Esophagus squamous epithelium (tissue), 4 donors: ENCODE results near the gene TECR.

Experiments
- CTCF ChIP-seq, 6 experiments: fragments of 450-650 bp in 4 of 6; fragments of 200-600 bp in 2 of 6; sonication (generic) in 2 of 6; IDR thresholded peaks; one replicate each; pipeline ENCODE4 v1.5.1; 2016 to 2019; ENCODE audit warnings: antibody characterized with exemption in 6 of 6, mild to moderate bottlenecking in 4 of 6, moderate library complexity in 4 of 6
- POLR2A ChIP-seq, 4 donors: fragments of 450-650 bp; IDR thresholded peaks; one replicate each; pipeline ENCODE4 v1.6.1; 2017; ENCODE audit warnings: antibody characterized with exemption in 4 of 4, mild to moderate bottlenecking in 4 of 4, moderate library complexity in 3 of 4

GRCh38 chr19:14526423-14526822 is 3.0 kb upstream of the TECR start:
- TF ChIP-seq CTCF (IDR thresholded peaks at IDR 0.05) (no peak), POLR2A (IDR thresholded peaks at IDR 0.05) (no peak)
